Measurements from ENCODE around the gene TMEM134. TPM values are rescaled to one million over a fixed set of nuclear protein-coding genes. Genes with fewer than 3 reads are reported as not detected.

TMEM134 gene
- total and polyA plus RNA-seq, 2 donors (not counting 3 experiments of a cell fraction or from before 2014, with no cell fraction given) = 33.4 to 207 TPM

GRCh38 chr11:67507864-67508485 is 38.9 kb upstream of the TMEM134 start, which contains the start of gene CDK2AP2:
TSS of gene CDK2AP2 (minus strand) at chr11:67508162. CDS start at chr11:67508082, 80 bp downstream.
- ChIA-PET POLR2A (interaction anchor here (0.6 kb wide), 1 partner anchor 138 kb away, joined by 4 read pairs; no protein-coding TSS in a partner anchor), CTCF (interaction anchor here (1.0 kb wide), 1 partner anchor 106 kb away, joined by 3 read pairs; the partner anchor contains the start of gene PPP1CA)
- Histone ChIP-seq H3K27me3 (ENCODE audit: control insufficient read depth in 2 of 2, insufficient read depth in 2 of 2, low read length in 2 of 2) (no peaks in the 10 kb centered on the region), H3K4me1 (ENCODE audit: control insufficient read depth, extremely low read depth, insufficient read depth, low read length) (peaks cover 36% of the 10 kb centered on the region), H2AFZ (ENCODE audit: low read depth, low read length) (peak within 1 kb of the TSS; percentile 92), H3K9ac (replicated peaks; ENCODE audit: extremely low read depth, insufficient read depth, low read length) (peak within 1 kb of the TSS; percentile 85), H3K9me1 (replicated peaks; ENCODE audit: control insufficient read depth, extremely low read depth, insufficient read depth, low read length) (no peaks in the 10 kb centered on the region), H3K79me2 (ENCODE audit: control insufficient read depth, insufficient read depth, low read length) (peaks cover 11% of the 10 kb centered on the region), H3K36me3 (ENCODE audit: control insufficient read depth in 2 of 2, extremely low read depth in 1 of 2, insufficient read depth in 2 of 2, low read length in 2 of 2) (peaks cover 0 to 4% of the 10 kb centered on the region in 2 experiments), H4K20me1 (replicated peaks; ENCODE audit: control insufficient read depth, extremely low read depth, insufficient read depth, low read length) (no peaks in the 10 kb centered on the region), H3K9me3 (replicated peaks; ENCODE audit: control insufficient read depth, insufficient read depth, low read length) (no peaks in the 10 kb centered on the region), H3K27ac (ENCODE audit: insufficient read depth, low read depth, low read length) (peak within 1 kb of the TSS; percentile 83), H3K4me2 (ENCODE audit: insufficient read depth, low read length) (peak within 1 kb of the TSS; percentile 75), H3K4me3 (replicated peaks in 1 of 3; ENCODE audit: insufficient read depth in 1 of 3, low read depth in 1 of 3, low read length in 3 of 3) (peak within 1 kb of the TSS; percentile 52 to 62 (median 53))
- intact Hi-C loops (cut with micrococcal nuclease) = loop anchor here (1.0 to 10.0 kb wide), 7 partner anchors 39 to 243 kb away; partner anchors contain the start of genes GPR152, GRK2, GSTP1 and NDUFV1
- peak; percentile 99 for DNase-seq (ENCODE audit: low read depth, low spot score)
- dilution Hi-C loops (cut with MboI; ENCODE audit: extremely low pct_ligation_motif_present, low sequenced_read_pairs) = no loop called here
- FAIRE-seq = peak; percentile 99
- TF ChIP-seq FOS (IDR thresholded peaks at IDR 0.05; ENCODE audit: borderline replicate concordance, insufficient read depth, low read length) = no peak
- TF ChIP-seq POLR2A (IDR thresholded peaks at IDR 0.05; ENCODE audit: low read depth, low read length) = peak; percentile 79
- no peak for TF ChIP-seq MYC (IDR thresholded peaks at IDR 0.05; ENCODE audit: low read depth, low read length)
- TF ChIP-seq GATA2 (IDR thresholded peaks at IDR 0.05; ENCODE audit: insufficient read depth, insufficient read length, low read depth, low read length) = no peak
- TF ChIP-seq MAX (IDR thresholded peaks at IDR 0.05; ENCODE audit: insufficient read depth, insufficient read length) = no peak
- TF ChIP-seq CTCF (IDR thresholded peaks at IDR 0.05; ENCODE audit: extremely low read depth in 1 of 2, insufficient read depth in 1 of 2, low read depth in 1 of 2, low read length in 2 of 2) = no peak
- TF ChIP-seq EZH2 (IDR thresholded peaks at IDR 0.05; ENCODE audit: borderline replicate concordance, low read depth, low read length, severe bottlenecking) = peak; percentile 63
- TF ChIP-seq JUN (IDR thresholded peaks at IDR 0.05; ENCODE audit: borderline replicate concordance, insufficient read depth, insufficient read length, low read depth) = no peak
- TF ChIP-seq POLR2AphosphoS5 (IDR thresholded peaks at IDR 0.05; ENCODE audit: insufficient read depth, low read depth, low read length) = peak; percentile 79
- no TSS peak for BruUV-seq (replicated peaks)
